Measurements from ENCODE around the gene KIF14. TPM values are rescaled to one million over a fixed set of nuclear protein-coding genes. Genes with fewer than 3 reads are reported as not detected.

KIF14 gene
- total and polyA plus RNA-seq, 2 of the 13 experiments (the other 11 are each of a cell fraction or from before 2014, with no cell fraction given): 3.3 to 11.2 TPM

GRCh38 chr1:200669314-200670241 is 49.0 kb upstream of the KIF14 start, which contains the start of gene DDX59 (continued):
- TF ChIP-seq ZGPAT (CRISPR knock-in tag; IDR thresholded peaks at IDR 0.05) (peak; percentile 89; the same call in 1 of the 2 replicates), ZNF292 (CRISPR knock-in tag; IDR thresholded peaks at IDR 0.05; ENCODE audit: borderline replicate concordance, low read depth) (no peak), ZNF441 (CRISPR knock-in tag; IDR thresholded peaks at IDR 0.05; ENCODE audit: borderline replicate concordance) (no peak; the same call in 1 of the 2 replicates), PITX1 (CRISPR knock-in tag; IDR thresholded peaks at IDR 0.05) (peak; percentile 42; the same call in 1 of the 2 replicates), ZNF839 (CRISPR knock-in tag; IDR thresholded peaks at IDR 0.05; ENCODE audit: borderline replicate concordance) (peak; percentile 37; the same call in 1 of the 2 replicates), THAP7 (CRISPR knock-in tag; IDR thresholded peaks at IDR 0.05) (peak; percentile 84; the same call in 1 of the 2 replicates), KDM2A (CRISPR knock-in tag; IDR thresholded peaks at IDR 0.05; ENCODE audit: borderline replicate concordance, low read depth) (peak; percentile 81), MTF2 (CRISPR knock-in tag; IDR thresholded peaks at IDR 0.05; ENCODE audit: borderline replicate concordance) (peak; percentile 37; the same call in 1 of the 2 replicates), TBP (CRISPR knock-in tag; IDR thresholded peaks at IDR 0.05) (no peak), ATF2 (CRISPR knock-in tag; IDR thresholded peaks at IDR 0.05) (peak; percentile 59; the same call in 1 of the 2 replicates), LCORL (IDR thresholded peaks at IDR 0.05) (peak; percentile 61; the same call in 1 of the 2 replicates), LCORL (CRISPR knock-in tag; IDR thresholded peaks at IDR 0.05) (peak; percentile 83), ARID5B (CRISPR knock-in tag; IDR thresholded peaks at IDR 0.05) (peak; percentile 73), ZNF781 (CRISPR knock-in tag; IDR thresholded peaks at IDR 0.05; ENCODE audit: borderline replicate concordance, not compliant biosample characterization) (peak; percentile 46), TFDP1 (CRISPR knock-in tag; IDR thresholded peaks at IDR 0.05; ENCODE audit: borderline replicate concordance) (peak; percentile 61; the same call in 1 of the 2 replicates), ZNF570 (CRISPR knock-in tag; IDR thresholded peaks at IDR 0.05; ENCODE audit: borderline replicate concordance) (no peak), ZNF780A (CRISPR knock-in tag; IDR thresholded peaks at IDR 0.05) (peak; percentile 52), ZSCAN20 (CRISPR knock-in tag; IDR thresholded peaks at IDR 0.05; ENCODE audit: borderline replicate concordance) (no peak; the same call in 1 of the 2 replicates), MAFK (conservative IDR thresholded peaks at IDR 0.05 in 1 of 2, IDR thresholded peaks at IDR 0.05 in 1 of 2; ENCODE audit: low read length in 2 of 2) (no peak)
